Activated CD4-positive, alpha-beta T cell treated with anti-CD3 and anti-CD28 coated beads, Interleukin-2, Interleukin-6, amounts not matched to agents 100 ng/mL and 50 ng/mL, durations not matched to agents 16 hours and 8 hours (primary cell): Measurements from ENCODE around the gene WDFY2.
A peak's percentile ranks its signal among the peaks of the same experiment; 100 is the strongest.

Experiments used
- DNase-seq: peaks from one replicate; pipeline ENCODE4 v3.0.0-alpha.2; 2020

Gene WDFY2

DNA sequence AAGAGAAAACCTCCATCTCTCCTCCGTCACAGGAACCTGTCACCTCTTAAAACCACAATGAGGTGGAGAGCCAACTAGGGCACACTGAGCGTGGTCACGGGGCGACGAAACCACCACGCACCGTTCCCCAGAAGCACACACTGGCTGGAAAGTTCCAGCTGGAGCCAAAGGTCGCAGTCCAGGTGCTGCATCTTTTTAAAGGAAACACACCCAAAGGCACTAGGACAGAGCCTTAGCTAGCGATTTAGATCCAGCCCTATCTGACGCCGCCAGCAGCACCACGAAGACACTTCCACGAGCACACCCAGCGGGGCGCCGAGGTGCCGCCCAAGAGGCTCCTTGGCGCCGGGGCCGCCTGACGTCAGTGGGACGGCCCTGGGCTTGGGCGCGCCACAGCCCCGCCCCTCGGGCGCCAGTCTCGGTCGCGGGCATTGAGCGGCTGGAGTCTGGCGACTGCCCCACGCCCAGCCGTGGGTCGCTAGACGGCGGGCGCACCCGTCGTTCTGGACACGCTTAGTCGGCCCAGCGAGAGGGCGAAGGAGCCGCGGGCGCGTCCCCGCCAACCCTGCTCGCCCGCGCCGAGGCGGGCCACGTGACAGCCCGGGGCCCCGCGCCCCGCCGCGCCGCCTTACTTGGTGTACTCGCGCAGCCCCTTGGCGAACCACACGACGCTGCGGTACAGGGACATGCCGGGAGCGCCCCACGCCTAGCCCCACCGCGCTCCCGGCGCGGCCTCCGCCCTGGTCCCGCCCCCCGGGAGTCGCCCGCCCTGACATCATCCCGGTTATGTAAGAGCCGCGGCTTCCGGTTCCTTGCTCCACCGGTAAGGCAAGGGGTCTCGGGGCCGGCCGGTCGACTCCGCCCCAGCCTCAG, 219.4 kb downstream of the WDFY2 start, which contains the start of gene DHRS12:
TSS of gene DHRS12 (minus strand) at position 742 of the 873 bp plus-strand sequence. CDS start 4,504 bp downstream, outside the sequence.
- peak; percentile 90 for DNase-seq

- DNase-seq: peak; percentile 33
Measured at GRCh38 chr13:51804295-51805172, 220.3 kb downstream of the WDFY2 start.

DNA sequence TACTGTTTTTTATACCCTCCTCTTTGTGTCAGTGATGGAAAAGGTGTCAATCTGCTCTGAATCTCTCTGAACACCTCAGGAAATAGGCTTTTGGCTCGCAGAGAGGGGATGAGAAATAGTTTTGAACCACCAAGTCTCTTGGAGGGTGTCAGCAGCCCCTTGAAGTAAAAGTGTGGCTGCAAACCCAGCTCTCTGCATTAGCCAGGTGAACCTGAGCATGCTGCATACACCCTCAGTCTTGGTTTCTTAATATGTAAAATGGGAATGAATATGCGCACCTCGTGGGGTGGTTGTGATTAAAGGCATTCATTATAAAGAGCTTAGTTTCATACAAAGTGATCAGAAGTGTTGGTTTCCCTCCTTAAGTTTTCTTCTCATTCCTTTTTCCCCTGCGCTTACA, 221.1 kb downstream of the WDFY2 start:
- no peak for DNase-seq

DNA sequence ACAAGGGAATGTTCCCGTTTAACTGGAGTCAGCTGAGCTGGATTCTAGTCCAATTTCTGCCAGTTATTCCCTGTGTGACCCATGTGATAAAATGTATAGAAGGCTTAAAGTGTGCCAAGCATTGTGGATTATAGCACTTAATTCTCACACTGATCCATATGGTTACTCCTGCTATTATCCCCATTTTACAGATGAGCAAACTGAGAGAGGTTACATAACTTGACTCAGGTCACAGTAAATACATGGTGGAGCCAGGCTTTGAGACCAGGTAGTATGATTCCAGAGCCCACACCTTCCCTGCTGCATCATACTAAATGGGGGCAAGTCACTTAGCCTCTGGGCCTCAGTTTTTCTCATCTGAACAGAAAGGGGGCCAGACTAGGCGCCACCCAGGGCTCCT, 221.7 kb downstream of the WDFY2 start:
- no peak for DNase-seq

GRCh38 chr13:51806566-51806965, 222.3 kb downstream of the WDFY2 start:
- DNase-seq: no peak

GRCh38 chr13:51807041-51807440, 222.8 kb downstream of the WDFY2 start:
- no peak for DNase-seq

DNA sequence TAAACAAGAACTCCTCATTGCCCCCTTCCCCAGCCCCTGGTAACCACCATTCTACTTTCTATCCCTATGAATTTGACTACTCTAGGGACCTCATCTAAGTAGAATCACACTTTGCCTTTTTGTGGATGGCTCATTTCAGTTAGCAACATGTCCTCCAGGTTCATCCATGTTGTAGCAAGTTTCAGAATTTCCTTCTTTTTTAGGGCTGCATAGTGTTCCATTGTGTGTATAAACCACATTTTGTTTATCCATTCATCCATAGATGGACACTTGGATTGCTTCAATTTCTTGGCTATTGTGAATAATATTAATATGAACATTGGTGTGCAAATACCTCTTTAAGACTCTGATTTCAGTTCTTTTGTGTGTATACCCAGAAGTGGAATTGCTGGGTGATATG, 224.5 kb downstream of the WDFY2 start:
- DNase-seq: no peak

- DNase-seq: no peak
Measured at GRCh38 chr13:51811046-51811445, 226.8 kb downstream of the WDFY2 start.

DNA sequence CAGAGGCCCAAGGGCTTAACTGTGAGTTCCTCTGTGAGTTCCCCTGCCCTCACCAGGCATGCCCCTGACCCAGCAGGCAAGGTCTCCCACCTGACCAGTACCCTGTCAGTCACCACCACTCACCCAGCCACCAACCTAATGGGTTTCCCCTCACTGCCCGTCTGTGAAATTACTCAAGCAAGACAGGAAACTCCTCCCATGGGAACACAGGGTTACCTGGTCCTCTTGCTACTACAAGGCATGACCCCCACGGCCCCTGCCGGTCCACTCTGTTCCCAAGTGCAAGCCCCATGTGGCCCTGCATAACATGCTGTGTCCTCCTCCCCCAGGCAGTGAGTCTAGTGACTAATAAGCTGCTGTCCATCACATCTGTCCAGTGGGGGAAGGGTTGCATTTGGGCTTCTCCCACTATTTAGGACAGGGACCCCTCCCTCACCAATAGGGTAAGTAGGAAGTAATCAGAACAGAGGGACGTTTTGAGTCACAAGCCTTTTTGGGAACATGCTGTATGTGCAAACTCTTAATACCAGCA, 227.7 kb downstream of the WDFY2 start:
- no peak for DNase-seq

GRCh38 chr13:51814071-51814470, 229.8 kb downstream of the WDFY2 start:
- no peak for DNase-seq

- peak; percentile 81 for DNase-seq
Measured at GRCh38 chr13:51814825-51815650, 230.8 kb downstream of the WDFY2 start.

- no peak for DNase-seq
Measured at GRCh38 chr13:51815848-51816247, 231.6 kb downstream of the WDFY2 start.

DNA sequence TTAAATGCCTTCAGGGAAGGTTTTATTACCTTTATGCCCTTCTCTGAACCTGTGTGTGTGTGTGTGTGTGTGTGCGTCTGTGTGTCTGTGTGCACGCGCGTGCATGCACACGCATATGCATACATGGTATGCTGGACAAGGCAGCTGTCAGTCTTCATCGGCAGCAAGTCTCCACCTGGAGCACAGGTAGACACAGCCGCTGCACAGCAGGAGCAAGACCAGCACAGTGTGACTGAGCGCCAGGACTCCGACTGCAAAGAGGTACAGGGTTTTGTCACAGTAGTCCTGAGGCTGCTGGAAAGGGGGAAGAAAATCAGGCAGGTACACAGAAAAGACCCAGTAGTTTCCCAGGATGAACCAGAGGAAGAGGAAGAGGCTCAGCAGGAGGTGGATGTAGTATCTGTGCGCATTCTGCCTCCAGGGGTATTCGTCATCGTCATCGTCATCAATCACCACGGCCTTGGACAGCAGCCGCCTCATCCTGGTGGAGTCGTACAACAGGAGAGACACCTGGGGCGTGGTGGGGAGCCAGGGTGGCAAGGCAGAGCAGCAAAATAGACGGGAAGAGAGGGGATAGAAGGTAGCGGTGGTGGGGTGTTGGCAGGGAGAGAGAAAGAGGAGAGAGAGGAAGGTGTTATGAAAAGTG, 232.5 kb downstream of the WDFY2 start:
- no peak for DNase-seq
